Forelimb muscle (tissue), 1 donor: ENCODE data around the gene OTULINL. TPM values are rescaled to one million over a fixed set of nuclear protein-coding genes. Genes with fewer than 3 reads are reported as not detected.
A peak's percentile ranks its signal among the peaks of the same experiment; 100 is the strongest.

Experiments
- DNase-seq: peaks from one replicate; pipeline ENCODE4 v3.0.0-alpha.2; 2013; ENCODE audit warnings: low read depth
- polyA plus RNA-seq: library from polyadenylated mRNA; unstranded; fragments of 120-200 nt; gene quantifications from one replicate; pipeline ENCODE4 v1.2.1, GENCODE V29; 2013; ENCODE audit not compliant: insufficient read length

OTULINL gene
- polyA plus RNA-seq, 1 donor = 2.7 TPM

- DNase-seq = no peak
These were observed 19.3 kb downstream of the OTULINL start for GRCh38 chr5:14600846-14601245.

- no peak for DNase-seq
These were observed 21.5 kb downstream of the OTULINL start for GRCh38 chr5:14603141-14603540.

- DNase-seq = no peak
These were observed 25.5 kb downstream of the OTULINL start for GRCh38 chr5:14607104-14607503.

- DNase-seq = no peak
These were observed 26.6 kb downstream of the OTULINL start for GRCh38 chr5:14608169-14608568.

GRCh38 chr5:14611737-14612136, 30.1 kb downstream of the OTULINL start:
- no peak for DNase-seq

- no peak for DNase-seq
These were observed 32.9 kb downstream of the OTULINL start for GRCh38 chr5:14614490-14614889.

GRCh38 chr5:14615365-14615764, 33.8 kb downstream of the OTULINL start:
- DNase-seq = no peak

GRCh38 chr5:14617441-14617840, 35.8 kb downstream of the OTULINL start:
- no peak for DNase-seq

GRCh38 chr5:14627270-14627669, 45.7 kb downstream of the OTULINL start:
- no peak for DNase-seq

- DNase-seq = peak; percentile 40
These were observed 46.8 kb downstream of the OTULINL start for GRCh38 chr5:14628346-14628745.

- DNase-seq = no peak
These were observed 49.1 kb downstream of the OTULINL start for GRCh38 chr5:14630671-14631070.

GRCh38 chr5:14635656-14636055, 54.1 kb downstream of the OTULINL start:
- no peak for DNase-seq

GRCh38 chr5:14640765-14641164, 59.2 kb downstream of the OTULINL start:
- no peak for DNase-seq

GRCh38 chr5:14644623-14645237, 63.1 kb downstream of the OTULINL start:
- DNase-seq = no peak

- no peak for DNase-seq
These were observed 68.5 kb downstream of the OTULINL start for GRCh38 chr5:14650052-14650451.

GRCh38 chr5:14655146-14655741, 73.7 kb downstream of the OTULINL start:
- DNase-seq = no peak

- DNase-seq = no peak
These were observed 75.3 kb downstream of the OTULINL start for GRCh38 chr5:14656898-14657297.

GRCh38 chr5:14659821-14660607, 78.4 kb downstream of the OTULINL start:
- DNase-seq = no peak

- no peak for DNase-seq
These were observed 79.2 kb downstream of the OTULINL start for GRCh38 chr5:14660833-14661232.
